HepG2 (cell line): ENCODE measurements around the gene MAN2A1. TPM values are rescaled to one million over a fixed set of nuclear protein-coding genes. Genes with fewer than 3 reads are reported as not detected.

Source experiments
- ADNP ChIP-seq: sonication (generic); formaldehyde crosslinking; IDR thresholded peaks from 2 replicates; pipeline ENCODE4 v1.4.0; 2020; ENCODE audit warnings: missing genetic modification reagents
- ATF7 ChIP-seq, 2 experiments: fragments of 450-650 bp in 1 of 2; sonication (generic) in 1 of 2; formaldehyde crosslinking in 1 of 2; IDR thresholded peaks; 2 replicates each; pipeline versions ENCODE4 v1.4.0 to v1.6.1; 2016 to 2020; ENCODE audit warnings: antibody characterized with exemption in 1 of 2, mild to moderate bottlenecking in 1 of 2, missing genetic modification reagents in 1 of 2
- CENPX ChIP-seq: sonication (generic); formaldehyde crosslinking; IDR thresholded peaks from 2 replicates; pipeline ENCODE4 v1.9.0; 2021; ENCODE audit warnings: mild to moderate bottlenecking, missing genetic modification reagents, moderate library complexity
- CTCF ChIP-seq: sonication (generic); formaldehyde crosslinking; IDR thresholded peaks from 2 replicates; pipeline ENCODE4 v1.5.0; 2020; ENCODE audit warnings: mild to moderate bottlenecking, missing genetic modification reagents, moderate library complexity
- FLYWCH1 ChIP-seq: sonication (generic); formaldehyde crosslinking; IDR thresholded peaks from 2 replicates; pipeline ENCODE4 v1.8.1; 2023; ENCODE audit warnings: mild to moderate bottlenecking, missing genetic modification reagents
- HOXA5 ChIP-seq: sonication (generic); formaldehyde crosslinking; IDR thresholded peaks from 2 replicates; pipeline ENCODE4 v1.4.0; 2020; ENCODE audit warnings: missing genetic modification reagents
- KDM6A ChIP-seq: IDR thresholded peaks from 2 replicates; pipeline ENCODE4 v1.6.1; 2016; ENCODE audit warnings: low read depth
- MIER2 ChIP-seq: IDR thresholded peaks from 2 replicates; pipeline ENCODE4 v1.6.1; 2016; ENCODE audit warnings: missing biosample characterization, missing genetic modification reagents
- MIER3 ChIP-seq: IDR thresholded peaks from 2 replicates; pipeline ENCODE4 v1.6.1; 2016; ENCODE audit warnings: missing compliant biosample characterization, borderline replicate concordance
- MLXIP ChIP-seq: sonication (generic); formaldehyde crosslinking; IDR thresholded peaks from 2 replicates; pipeline ENCODE4 v1.9.0; 2021; ENCODE audit warnings: missing genetic modification reagents, borderline replicate concordance
- PTBP1 ChIP-seq: fragments of 200-400 bp; formaldehyde crosslinking; IDR thresholded peaks from 2 replicates; pipeline ENCODE4 v1.6.1; 2018; ENCODE audit warnings: low read length, low read depth; ENCODE audit not compliant: poor library complexity, severe bottlenecking
- RXRB ChIP-seq: IDR thresholded peaks from 2 replicates; pipeline ENCODE4 v1.6.1; 2016; ENCODE audit warnings: borderline replicate concordance, missing genetic modification reagents, missing compliant biosample characterization
- SNRNP70 ChIP-seq: fragments of 200-400 bp; formaldehyde crosslinking; IDR thresholded peaks from 2 replicates; pipeline ENCODE4 v1.6.1; 2017; ENCODE audit warnings: mild to moderate bottlenecking, low read depth, low read length, moderate library complexity
- ZNF619 ChIP-seq: sonication (generic); formaldehyde crosslinking; IDR thresholded peaks from 2 replicates; pipeline ENCODE4 v1.4.0; 2020; ENCODE audit warnings: mild to moderate bottlenecking, missing genetic modification reagents
- ZNF772 ChIP-seq: sonication (generic); formaldehyde crosslinking; IDR thresholded peaks from 2 replicates; pipeline ENCODE4 v1.5.0; 2020; ENCODE audit warnings: mild to moderate bottlenecking, missing genetic modification reagents
- polyA plus RNA-seq, 8 experiments: library from polyadenylated mRNA; depleted of rRNA in 3 of 8; stranded (reverse) in 7 of 8; unstranded in 1 of 8; fragments of >200 nt; fragmentation: Illumina TruSeq in 4 of 8; extraction: Trizol in 4 of 8; gene quantifications; 2 replicates each; pipeline versions ENCODE4 v1.2.1 to v1.2.3, GENCODE V29; 2011 to 2016; ENCODE audit warnings: low read depth in 4 of 8, missing spikeins in 1 of 8, mixed read lengths in 1 of 8; ENCODE audit not compliant: insufficient read depth in 1 of 8
- total RNA-seq, 5 experiments: library from RNA; depleted of rRNA; stranded (reverse); fragments of >200 nt; fragmentation: Illumina TruSeq; extraction: Trizol; gene quantifications; 2 replicates each; pipeline ENCODE4 v1.2.3, GENCODE V29; 2016; ENCODE audit warnings: low read depth in 1 of 5
- TF ChIP-seq, protein P1 (sequence below): IDR thresholded peaks from 2 replicates; pipeline ENCODE4 v1.6.1; 2016; ENCODE audit warnings: low read depth, borderline replicate concordance
- TF ChIP-seq, protein P2 (sequence below): fragments of 450-650 bp; IDR thresholded peaks from 2 replicates; pipeline ENCODE4 v1.6.1; 2017
- TF ChIP-seq, protein P3 (sequence below): sonication (generic); formaldehyde crosslinking; conservative IDR thresholded peaks from 2 replicates; pipeline ENCODE4 v1.8.0; 2022; ENCODE audit warnings: mild to moderate bottlenecking, moderate library complexity, missing genetic modification reagents

The MAN2A1 gene
- total and polyA plus RNA-seq, 2 of the 13 experiments (the other 11 are each of a cell fraction or from before 2014, with no cell fraction given), result 56.2 to 80.5 TPM

DNA sequence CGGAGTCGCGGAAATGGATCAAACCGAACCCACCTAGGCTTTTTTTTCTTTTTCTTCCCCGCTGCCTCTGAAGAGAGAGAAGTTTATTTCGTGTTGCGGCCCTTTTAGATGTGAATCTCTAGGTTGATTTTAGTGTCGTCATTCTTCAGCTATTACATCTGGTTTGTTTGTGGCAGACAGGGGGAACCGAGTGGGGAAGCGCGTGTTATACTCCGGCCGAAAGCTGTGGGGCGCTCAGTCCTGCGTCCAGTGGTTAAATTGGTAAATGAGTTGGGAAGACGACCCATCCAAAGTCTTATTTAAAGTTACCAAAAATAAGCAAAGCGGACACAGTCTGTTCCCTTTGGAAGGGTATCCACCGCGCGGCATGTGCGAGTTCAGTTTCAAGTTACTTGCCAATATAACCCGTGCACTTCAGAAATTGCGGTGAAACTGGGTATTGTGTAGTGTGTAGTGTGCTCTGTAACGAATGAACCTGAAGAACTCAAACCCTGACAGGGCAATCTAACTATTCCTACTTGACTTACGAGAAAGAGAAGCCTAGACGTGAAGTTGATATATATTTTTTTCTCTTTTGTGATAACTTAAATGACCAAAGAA, 1.3 kb downstream of the MAN2A1 start (continued):
- TF ChIP-seq HOXA5 (CRISPR knock-in tag) (no peak), ADNP (CRISPR knock-in tag) (no peak), ATF7 (IDR thresholded peaks at IDR 0.05) (peak; percentile 40; the same call in 1 of the 2 replicates), ATF7 (CRISPR knock-in tag; IDR thresholded peaks at IDR 0.05) (no peak), CTCF (peak; percentile 79), RXRB (CRISPR knock-in tag) (0 out of 2 replicates have a peak, but pooled peaks have one; percentile 11), FLYWCH1 (peak; percentile 65; the same call in 1 of the 2 replicates), MIER2 (no peak), ZNF772 (CRISPR knock-in tag) (no peak), CENPX (CRISPR knock-in tag) (no peak), MIER3 (peak; percentile 31; the same call in 1 of the 2 replicates), KDM6A (CRISPR knock-in tag) (no peak), PTBP1 (no peak), MLXIP (CRISPR knock-in tag) (0 out of 2 replicates have a peak, but pooled peaks have one; percentile 18), ZNF619 (CRISPR knock-in tag) (no peak), SNRNP70 (no peak)
- TF ChIP-seq, protein P1, sequence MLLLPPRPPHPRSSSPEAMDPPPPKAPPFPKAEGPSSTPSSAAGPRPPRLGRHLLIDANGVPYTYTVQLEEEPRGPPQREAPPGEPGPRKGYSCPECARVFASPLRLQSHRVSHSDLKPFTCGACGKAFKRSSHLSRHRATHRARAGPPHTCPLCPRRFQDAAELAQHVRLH (CRISPR knock-in tag), result no peak
- TF ChIP-seq, protein P2, sequence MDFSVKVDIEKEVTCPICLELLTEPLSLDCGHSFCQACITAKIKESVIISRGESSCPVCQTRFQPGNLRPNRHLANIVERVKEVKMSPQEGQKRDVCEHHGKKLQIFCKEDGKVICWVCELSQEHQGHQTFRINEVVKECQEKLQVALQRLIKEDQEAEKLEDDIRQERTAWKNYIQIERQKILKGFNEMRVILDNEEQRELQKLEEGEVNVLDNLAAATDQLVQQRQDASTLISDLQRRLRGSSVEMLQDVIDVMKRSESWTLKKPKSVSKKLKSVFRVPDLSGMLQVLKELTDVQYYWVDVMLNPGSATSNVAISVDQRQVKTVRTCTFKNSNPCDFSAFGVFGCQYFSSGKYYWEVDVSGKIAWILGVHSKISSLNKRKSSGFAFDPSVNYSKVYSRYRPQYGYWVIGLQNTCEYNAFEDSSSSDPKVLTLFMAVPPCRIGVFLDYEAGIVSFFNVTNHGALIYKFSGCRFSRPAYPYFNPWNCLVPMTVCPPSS, result no peak
- TF ChIP-seq, protein P3, sequence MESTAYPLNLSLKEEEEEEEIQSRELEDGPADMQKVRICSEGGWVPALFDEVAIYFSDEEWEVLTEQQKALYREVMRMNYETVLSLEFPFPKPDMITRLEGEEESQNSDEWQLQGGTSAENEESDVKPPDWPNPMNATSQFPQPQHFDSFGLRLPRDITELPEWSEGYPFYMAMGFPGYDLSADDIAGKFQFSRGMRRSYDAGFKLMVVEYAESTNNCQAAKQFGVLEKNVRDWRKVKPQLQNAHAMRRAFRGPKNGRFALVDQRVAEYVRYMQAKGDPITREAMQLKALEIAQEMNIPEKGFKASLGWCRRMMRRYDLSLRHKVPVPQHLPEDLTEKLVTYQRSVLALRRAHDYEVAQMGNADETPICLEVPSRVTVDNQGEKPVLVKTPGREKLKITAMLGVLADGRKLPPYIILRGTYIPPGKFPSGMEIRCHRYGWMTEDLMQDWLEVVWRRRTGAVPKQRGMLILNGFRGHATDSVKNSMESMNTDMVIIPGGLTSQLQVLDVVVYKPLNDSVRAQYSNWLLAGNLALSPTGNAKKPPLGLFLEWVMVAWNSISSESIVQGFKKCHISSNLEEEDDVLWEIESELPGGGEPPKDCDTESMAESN (CRISPR knock-in tag), result no peak
